WERI-Rb-1 (cell line): Measurements from ENCODE around the gene TMEM237.

Source experiments
- DNase-seq: peaks from one replicate; pipeline ENCODE4 v3.0.0-alpha.2; 2020
- H3K27ac ChIP-seq: fragments of 250-450 bp; sonication (Bioruptor Pico); 2 replicates; pipeline ENCODE4 v1.5.1; 2020; ENCODE audit warnings: mild to moderate bottlenecking, moderate library complexity
- H3K27me3 ChIP-seq: fragments of 250-450 bp; sonication (Bioruptor Pico); 2 replicates; pipeline ENCODE4 v1.5.1; 2021; ENCODE audit warnings: mild to moderate bottlenecking, low read depth, moderate library complexity; ENCODE audit not compliant: insufficient read depth, severe bottlenecking
- H3K36me3 ChIP-seq: fragments of 250-450 bp; sonication (Bioruptor Pico); 2 replicates; pipeline ENCODE4 v1.5.1; 2020; ENCODE audit warnings: mild to moderate bottlenecking, moderate library complexity
- H3K4me3 ChIP-seq: 2 replicates; pipeline ENCODE4 v1.5.1; 2011; ENCODE audit warnings: low read depth, mild to moderate bottlenecking, control low read depth, low read length
- H3K9me3 ChIP-seq: fragments of 250-450 bp; sonication (Bioruptor Pico); 2 replicates; pipeline ENCODE4 v1.5.1; 2021; ENCODE audit warnings: mild to moderate bottlenecking, moderate library complexity; ENCODE audit not compliant: severe bottlenecking
- TF ChIP-seq, protein P1 (sequence below): IDR thresholded peaks from 2 replicates; pipeline ENCODE4 v1.5.1; 2011; ENCODE audit warnings: low read depth, mild to moderate bottlenecking, control low read depth, inconsistent platforms, low read length

Gene TMEM237

DNA sequence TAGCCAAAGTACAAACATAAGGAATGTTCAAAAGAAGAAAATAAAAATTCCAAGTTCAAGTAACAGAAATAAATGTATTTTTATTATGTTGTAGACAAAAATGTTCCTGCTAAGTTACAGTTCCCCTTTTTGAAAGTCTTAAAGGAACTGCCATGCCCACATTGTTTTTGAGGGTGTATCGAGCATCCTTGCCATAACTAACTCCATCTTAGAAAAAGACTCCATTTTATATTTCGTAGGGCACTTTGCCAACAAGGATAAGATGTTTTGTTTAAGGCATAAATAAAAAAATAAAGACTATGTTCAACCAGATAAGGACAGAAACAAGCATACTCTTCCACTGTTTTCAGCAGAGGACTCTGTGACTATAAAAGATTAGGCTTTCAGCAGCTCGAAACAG lies 67.3 kb downstream of the TMEM237 start:
- no peaks in the 10 kb centered on the region for H3K36me3 ChIP-seq
- H3K27ac ChIP-seq, result no peak overlapping the region
- TF ChIP-seq, protein P1, sequence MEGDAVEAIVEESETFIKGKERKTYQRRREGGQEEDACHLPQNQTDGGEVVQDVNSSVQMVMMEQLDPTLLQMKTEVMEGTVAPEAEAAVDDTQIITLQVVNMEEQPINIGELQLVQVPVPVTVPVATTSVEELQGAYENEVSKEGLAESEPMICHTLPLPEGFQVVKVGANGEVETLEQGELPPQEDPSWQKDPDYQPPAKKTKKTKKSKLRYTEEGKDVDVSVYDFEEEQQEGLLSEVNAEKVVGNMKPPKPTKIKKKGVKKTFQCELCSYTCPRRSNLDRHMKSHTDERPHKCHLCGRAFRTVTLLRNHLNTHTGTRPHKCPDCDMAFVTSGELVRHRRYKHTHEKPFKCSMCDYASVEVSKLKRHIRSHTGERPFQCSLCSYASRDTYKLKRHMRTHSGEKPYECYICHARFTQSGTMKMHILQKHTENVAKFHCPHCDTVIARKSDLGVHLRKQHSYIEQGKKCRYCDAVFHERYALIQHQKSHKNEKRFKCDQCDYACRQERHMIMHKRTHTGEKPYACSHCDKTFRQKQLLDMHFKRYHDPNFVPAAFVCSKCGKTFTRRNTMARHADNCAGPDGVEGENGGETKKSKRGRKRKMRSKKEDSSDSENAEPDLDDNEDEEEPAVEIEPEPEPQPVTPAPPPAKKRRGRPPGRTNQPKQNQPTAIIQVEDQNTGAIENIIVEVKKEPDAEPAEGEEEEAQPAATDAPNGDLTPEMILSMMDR, result no peak
- H3K27me3 ChIP-seq, result no peaks in the 10 kb centered on the region
- no peak overlapping the region for H3K4me3 ChIP-seq
- DNase-seq, result no peak
- no peaks in the 10 kb centered on the region for H3K9me3 ChIP-seq

DNA sequence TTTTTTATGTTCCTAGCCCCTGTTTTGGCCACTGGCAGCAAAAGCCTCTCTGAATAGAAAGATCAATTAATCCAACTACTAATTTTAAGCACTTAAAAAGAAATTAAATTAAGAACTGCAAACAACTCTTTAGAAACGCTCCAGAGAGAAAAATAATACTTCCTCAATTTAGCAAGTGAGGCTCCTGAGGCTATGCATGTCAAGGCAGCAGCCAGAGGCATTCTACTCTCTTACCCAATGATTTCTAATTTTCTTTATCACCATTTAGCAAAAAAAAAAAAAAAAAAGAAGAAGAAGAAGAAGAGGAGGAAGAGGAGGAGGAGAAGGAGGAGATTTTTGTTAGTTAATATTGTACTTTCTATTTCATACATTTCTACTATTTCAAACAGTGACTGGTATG lies 68.5 kb downstream of the TMEM237 start:
- TF ChIP-seq, protein P1, result no peak
- no peaks in the 10 kb centered on the region for H3K9me3 ChIP-seq
- H3K36me3 ChIP-seq, result no peaks in the 10 kb centered on the region
- H3K27ac ChIP-seq, result no peak overlapping the region
- no peaks in the 10 kb centered on the region for H3K27me3 ChIP-seq
- no peak overlapping the region for H3K4me3 ChIP-seq
- DNase-seq, result no peak

DNA sequence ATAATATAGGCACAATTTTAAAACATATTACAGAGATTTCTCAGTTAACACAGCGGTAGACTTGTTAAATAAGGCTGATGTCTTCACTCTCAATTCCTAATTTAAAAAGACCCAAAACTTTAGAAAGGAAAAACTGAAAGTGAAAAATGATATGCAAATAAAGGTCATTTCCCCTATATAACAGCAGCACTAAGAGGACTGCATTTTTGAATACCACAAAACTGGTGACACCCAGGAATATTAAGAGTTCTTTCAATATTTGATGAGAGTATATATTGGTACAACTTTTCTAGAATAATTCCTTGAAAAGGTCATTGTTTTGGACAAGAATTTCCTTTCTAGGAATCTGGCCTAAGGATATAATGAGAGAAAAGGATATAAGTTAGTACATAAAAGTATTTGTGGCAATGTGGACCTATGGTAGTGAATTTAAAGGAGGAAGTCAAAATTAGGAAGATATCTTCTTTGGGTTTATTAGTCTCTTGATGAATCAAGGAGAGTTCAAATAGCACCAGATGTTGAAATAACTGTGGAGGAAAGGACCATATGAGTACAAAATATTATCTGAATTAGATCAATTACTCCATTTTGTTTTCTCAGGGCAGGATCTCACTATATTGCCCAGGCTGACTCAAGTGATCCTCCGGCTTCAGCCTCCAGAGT lies 70.3 kb downstream of the TMEM237 start:
- DNase-seq, result no peak
- Histone ChIP-seq H3K27me3 (no peaks in the 10 kb centered on the region), H3K4me3 (no peak overlapping the region), H3K27ac (no peak overlapping the region), H3K36me3 (no peaks in the 10 kb centered on the region), H3K9me3 (no peaks in the 10 kb centered on the region)
- TF ChIP-seq, protein P1, result no peak
